Activated naive CD4-positive, alpha-beta T cell treated with anti-CD3 and anti-CD28 coated beads for 36 hours (primary cell): ENCODE measurements around the gene PEX10. TPM values are rescaled to one million over a fixed set of nuclear protein-coding genes. Genes with fewer than 3 reads are reported as not detected.

ENCODE experiments used
- CTCF ChIA-PET: fragments of 350-600 bp; sonication (Branson Sonifier 250); formaldehyde crosslinking; loops from one replicate; lab custom pipeline; 2021; ENCODE audit warnings: antibody characterized with exemption; lab: Charles Lee
- DNase-seq: peaks from one replicate; pipeline ENCODE4 v3.0.0-alpha.2; 2020
- H3K27ac Mint-ChIP-seq: one replicate; pipeline ENCODE4 v1.8.0; 2021; ENCODE audit warnings: mild to moderate bottlenecking, mixed read lengths
- H3K27me3 Mint-ChIP-seq: one replicate; pipeline ENCODE4 v1.8.0; 2021; ENCODE audit warnings: low read depth, mixed read lengths
- H3K36me3 Mint-ChIP-seq: one replicate; pipeline ENCODE4 v1.8.0; 2021; ENCODE audit warnings: low read depth, mixed read lengths
- H3K4me1 Mint-ChIP-seq: one replicate; pipeline ENCODE4 v1.8.0; 2021; ENCODE audit warnings: low read depth, mixed read lengths
- H3K4me3 Mint-ChIP-seq: one replicate; pipeline ENCODE4 v1.8.0; 2021; ENCODE audit warnings: mild to moderate bottlenecking, moderate library complexity, mixed read lengths
- H3K9me3 Mint-ChIP-seq: one replicate; pipeline ENCODE4 v1.8.0; 2021; ENCODE audit warnings: mixed read lengths
- intact Hi-C: fragments of 100-400 bp; cut with micrococcal nuclease; formaldehyde crosslinking; loops from one replicate; pipeline ENCODE4 v1.15.1; 2023
- total RNA-seq, 2 experiments: library from RNA; stranded (reverse); gene quantifications; one replicate each; pipeline ENCODE4 v1.2.3, GENCODE V29; 2021

PEX10 gene
- total RNA-seq, 2 experiments from 2014 or later: 8.6 to 9.1 TPM

DNA sequence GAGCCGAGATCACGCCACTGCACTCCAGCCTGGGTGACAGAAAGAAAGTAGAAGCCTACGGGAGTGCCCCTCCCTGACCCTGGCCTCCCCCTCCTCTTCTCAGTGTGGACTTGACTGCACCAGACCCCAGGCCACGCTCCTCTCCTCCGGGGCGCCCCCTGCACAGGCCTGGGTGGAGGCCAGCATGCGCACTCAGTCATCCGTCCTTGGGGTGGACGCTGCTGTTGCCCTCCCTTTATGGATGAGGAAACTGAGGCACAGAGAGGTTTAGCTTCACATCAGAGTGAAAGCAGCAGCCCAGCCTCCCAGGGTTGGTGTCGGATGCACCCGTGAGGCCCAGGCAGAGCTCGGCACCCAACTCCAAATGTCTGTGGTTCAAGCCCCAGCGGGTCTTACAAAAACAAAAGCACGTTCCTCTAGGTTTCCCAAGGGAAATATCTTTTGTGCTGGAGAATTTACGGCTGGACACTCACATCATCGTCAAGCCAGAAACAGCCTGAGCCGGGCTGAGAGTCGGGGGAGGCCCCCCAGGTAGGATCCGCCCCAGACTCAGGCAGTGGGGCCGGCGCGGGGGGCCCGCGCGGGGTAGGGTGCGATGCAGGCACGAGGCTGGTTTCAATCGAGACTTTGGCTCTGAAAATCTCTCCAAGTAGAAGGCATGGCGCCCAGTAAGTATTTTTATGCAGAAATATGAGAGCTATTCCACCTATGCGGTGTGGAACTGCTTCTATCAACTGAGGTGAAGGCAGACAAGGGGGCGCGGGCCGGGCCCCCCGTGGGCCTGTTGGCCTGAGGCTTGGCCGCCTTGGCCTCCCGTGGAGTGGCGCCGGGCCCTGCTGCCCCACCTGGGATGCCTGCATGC is 57.6 kb downstream of the PEX10 start:
- no peaks in the 10 kb centered on the region for H3K36me3 Mint-ChIP-seq
- H3K27ac Mint-ChIP-seq: no peak overlapping the region
- intact Hi-C loops: no loop called here
- no peaks in the 10 kb centered on the region for H3K9me3 Mint-ChIP-seq
- DNase-seq: no peak
- H3K4me3 Mint-ChIP-seq: no peak overlapping the region
- H3K4me1 Mint-ChIP-seq: no peaks in the 10 kb centered on the region
- H3K27me3 Mint-ChIP-seq: no peaks in the 10 kb centered on the region
- CTCF ChIA-PET: no interaction called here

Other genes with a start within 250 kb of the PEX10 start
- 10 to 100 TPM; 48.2 to 54.4 TPM for gene FAAP20, start 217.8 kb downstream of the PEX10 start, total RNA-seq
- 10 to 100 TPM; 25.5 to 26.3 TPM for gene SKI, start 184.2 kb downstream of the PEX10 start, total RNA-seq
- gene MORN1, start 21.0 kb downstream of the PEX10 start, total RNA-seq: 1 to 10 TPM; 3.2 to 4.9 TPM
- gene RER1, start 20.7 kb downstream of the PEX10 start, total RNA-seq: 100 to 1,000 TPM; 115 to 124 TPM
- 1 to 10 TPM; 2.1 TPM for gene PLCH2, start 63.7 kb upstream of the PEX10 start, total RNA-seq
- 10 to 100 TPM; 46.6 to 51.4 TPM for gene PANK4, start 114.0 kb upstream of the PEX10 start, total RNA-seq
- not detected for gene HES5, start 117.7 kb upstream of the PEX10 start, total RNA-seq
- 100 to 1,000 TPM; 120 to 123 TPM for gene TNFRSF14, start 143.8 kb upstream of the PEX10 start, total RNA-seq
- gene PRXL2B, start 174.2 kb upstream of the PEX10 start, total RNA-seq: 10 to 100 TPM; 21.8 to 22.1 TPM
- 1 to 10 TPM; 1.2 to 1.5 TPM for gene MMEL1, start 220.5 kb upstream of the PEX10 start, total RNA-seq